ENCODE data around the gene TAF5.
"Not testable (repeated sequence)": the region's sequence is repeated elsewhere in the genome, so short reads cannot be mapped to it uniquely, and the experiment has no call there.

TAF5 gene

DNA sequence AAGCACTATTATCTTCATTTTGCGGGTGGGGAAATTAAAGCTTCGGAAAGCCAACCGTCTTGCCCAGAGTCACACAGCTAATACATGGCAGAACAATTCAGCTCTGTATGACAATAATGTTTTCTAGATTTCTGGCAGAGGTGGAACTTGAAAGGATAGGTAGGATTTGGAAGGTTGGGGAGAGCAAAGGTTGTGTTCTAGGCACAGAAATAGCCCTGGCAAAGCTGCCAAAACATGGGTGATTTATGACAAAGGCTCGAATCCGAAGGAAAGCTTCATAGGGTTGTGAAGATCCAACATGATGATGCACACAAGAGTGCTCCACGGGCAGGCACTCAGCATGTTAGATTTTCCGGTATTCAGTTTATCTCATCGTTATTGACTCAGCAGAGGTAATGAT is 47.8 kb downstream of the TAF5 start:
- no peak for DNase-seq (ENCODE audit: low spot score)

GRCh38 chr10:103416436-103417147 is 48.8 kb downstream of the TAF5 start:
- DNase-seq (ENCODE audit: low spot score): peak; percentile 57

GRCh38 chr10:103417148-103417469 is 49.3 kb downstream of the TAF5 start:
- DNase-seq (ENCODE audit: low spot score): not testable (repeated sequence)

GRCh38 chr10:103417601-103418000 is 49.8 kb downstream of the TAF5 start:
- no peak for DNase-seq (ENCODE audit: low spot score)

- DNase-seq (ENCODE audit: low spot score): no peak
These were observed 51.3 kb downstream of the TAF5 start for GRCh38 chr10:103419101-103419500.

GRCh38 chr10:103423748-103424147 is 56.0 kb downstream of the TAF5 start:
- DNase-seq (ENCODE audit: low spot score): no peak

DNA sequence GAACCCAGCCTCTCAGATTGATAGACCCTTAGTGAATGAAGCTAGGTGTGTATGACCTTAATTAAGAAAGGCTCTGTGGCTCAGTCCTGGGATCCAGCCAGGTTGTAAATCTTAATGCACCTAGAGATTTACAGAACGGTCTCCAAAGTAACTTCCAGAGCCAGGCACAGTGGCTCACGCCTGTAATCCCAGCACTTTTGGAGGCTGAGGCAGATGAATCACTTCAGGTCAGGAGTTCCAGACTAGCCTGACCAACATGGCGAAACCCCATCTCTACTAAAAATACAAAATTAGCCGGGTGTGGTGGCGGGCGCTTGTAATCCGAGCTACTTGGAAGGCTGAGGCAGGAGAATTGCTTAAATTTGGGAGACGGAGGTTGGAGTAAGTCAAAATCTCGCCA is 60.1 kb downstream of the TAF5 start:
- DNase-seq (ENCODE audit: low spot score): no peak

DNA sequence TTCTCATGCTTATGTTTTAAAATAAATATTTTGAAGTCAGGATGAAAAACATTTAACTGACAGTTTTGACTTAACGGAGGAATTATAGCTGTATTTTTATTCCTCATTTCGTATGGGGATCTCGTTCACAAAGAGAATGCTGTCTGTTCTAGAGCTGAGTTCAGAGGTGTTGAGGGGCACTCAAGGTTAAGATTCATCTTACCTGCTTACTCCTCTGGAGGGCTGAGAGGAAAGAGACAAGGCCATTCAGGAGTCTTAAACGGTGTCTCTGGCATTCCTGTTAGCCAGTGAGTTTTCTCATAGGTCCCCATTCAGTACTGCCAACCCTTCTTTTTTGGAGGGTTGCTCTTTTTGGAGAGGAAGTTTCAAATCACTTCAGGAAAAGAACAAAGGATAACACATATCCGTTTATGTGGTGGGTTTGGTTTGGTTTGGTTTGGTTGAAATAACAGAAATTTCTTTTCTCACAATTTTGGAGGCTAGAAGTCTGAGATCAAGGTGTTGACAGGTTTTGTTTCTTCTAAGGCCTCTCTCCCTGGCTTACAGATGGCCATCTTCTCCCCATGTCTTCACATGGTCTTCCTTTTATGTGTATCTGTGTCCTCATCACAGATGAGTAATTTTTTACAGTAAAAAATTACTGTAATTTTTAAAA is 61.3 kb downstream of the TAF5 start:
- no peak for DNase-seq (ENCODE audit: low spot score)

- no peak for DNase-seq (ENCODE audit: low spot score)
These were observed 61.9 kb downstream of the TAF5 start for GRCh38 chr10:103429647-103430046.

DNA sequence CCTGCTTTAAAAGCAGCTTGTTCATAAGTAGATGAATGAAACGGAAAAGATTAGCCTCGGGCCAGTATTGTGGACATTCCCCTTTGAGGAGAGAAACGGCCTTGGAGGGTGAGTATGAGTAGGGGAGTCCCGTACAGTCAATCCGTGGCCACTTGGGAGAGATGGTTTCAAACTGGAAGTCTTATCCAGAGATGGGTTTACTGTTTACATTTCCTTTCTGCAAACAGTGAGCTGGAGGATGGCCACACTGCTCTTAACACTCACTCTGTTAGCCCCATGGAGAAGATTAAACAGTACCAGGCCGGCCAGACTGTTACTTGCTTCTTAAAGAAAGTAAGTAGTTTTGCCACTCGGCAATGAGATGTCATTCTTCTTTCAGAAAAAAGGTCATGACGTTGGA is 64.1 kb downstream of the TAF5 start:
- no peak for DNase-seq (ENCODE audit: low spot score)

DNA sequence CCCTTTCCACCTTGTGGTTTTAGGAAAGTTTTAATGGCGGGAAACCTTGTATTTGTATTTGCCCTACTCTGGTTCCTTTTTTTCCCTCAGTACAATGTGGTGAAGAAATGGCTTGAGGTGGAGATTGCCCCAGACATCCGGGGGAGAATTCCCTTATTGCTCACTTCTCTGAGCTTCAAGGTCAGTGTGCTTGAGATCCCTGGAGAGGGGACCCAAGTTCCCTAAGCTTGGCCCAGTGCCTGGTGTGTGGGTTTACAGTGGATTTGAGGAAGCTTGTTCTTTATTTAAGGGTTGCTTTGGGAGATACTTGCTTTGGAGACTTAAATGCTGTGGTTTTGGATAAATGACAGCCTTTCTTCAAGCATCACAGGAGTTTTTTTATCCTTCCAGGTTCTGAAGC is 66.1 kb downstream of the TAF5 start:
- no peak for DNase-seq (ENCODE audit: low spot score)

Data from hematopoietic multipotent progenitor cell treated with erythropoietin and hydrocortisone succinate and interleukin-3 and kit ligand, for 15 days (in vitro differentiated cells).